Central memory CD4-positive, alpha-beta T cell (primary cell): Measurements from ENCODE around the gene GPR39.

Experiments used
- DNase-seq: peaks from one replicate; pipeline ENCODE4 v3.0.0; 2022

Gene GPR39

GRCh38 chr2:132414081-132414480 lies 2.5 kb upstream of the GPR39 start:
- DNase-seq: no peak

GRCh38 chr2:132415256-132415914 lies 1.2 kb upstream of the GPR39 start:
- no peak for DNase-seq

- DNase-seq: no peak
These were observed 486 bp upstream of the GPR39 start for GRCh38 chr2:132415915-132416722.

GRCh38 chr2:132417430-132418035 lies 928 bp downstream of the GPR39 start:
- no peak for DNase-seq

- no peak for DNase-seq
These were observed 2.6 kb downstream of the GPR39 start for GRCh38 chr2:132419235-132419634.

- no peak for DNase-seq
These were observed 3.3 kb downstream of the GPR39 start for GRCh38 chr2:132419941-132420340.

GRCh38 chr2:132420816-132421805 lies 4.5 kb downstream of the GPR39 start:
- no peak for DNase-seq

- DNase-seq: no peak
These were observed 6.1 kb downstream of the GPR39 start for GRCh38 chr2:132422736-132423135.

- DNase-seq: no peak
These were observed 8.0 kb downstream of the GPR39 start for GRCh38 chr2:132424526-132425121.

- no peak for DNase-seq
These were observed 9.4 kb downstream of the GPR39 start for GRCh38 chr2:132426033-132426432.

- no peak for DNase-seq
These were observed 10.1 kb downstream of the GPR39 start for GRCh38 chr2:132426656-132427055.

GRCh38 chr2:132429351-132429750 lies 12.7 kb downstream of the GPR39 start:
- DNase-seq: no peak

- no peak for DNase-seq
These were observed 13.5 kb downstream of the GPR39 start for GRCh38 chr2:132429941-132430573.

- no peak for DNase-seq
These were observed 14.3 kb downstream of the GPR39 start for GRCh38 chr2:132430895-132431294.

- DNase-seq: no peak
These were observed 21.5 kb downstream of the GPR39 start for GRCh38 chr2:132437852-132438669.

- no peak for DNase-seq
These were observed 22.1 kb downstream of the GPR39 start for GRCh38 chr2:132438691-132439090.

- no peak for DNase-seq
These were observed 23.2 kb downstream of the GPR39 start for GRCh38 chr2:132439703-132440398.

- no peak for DNase-seq
These were observed 24.4 kb downstream of the GPR39 start for GRCh38 chr2:132441051-132441450.

GRCh38 chr2:132442278-132442677 lies 25.7 kb downstream of the GPR39 start:
- no peak for DNase-seq

- DNase-seq: no peak
These were observed 26.5 kb downstream of the GPR39 start for GRCh38 chr2:132443106-132443505.
